Measurements from ENCODE around the gene CPSF4L. TPM values are rescaled to one million over a fixed set of nuclear protein-coding genes. Genes with fewer than 3 reads are reported as not detected.
A peak's percentile ranks its signal among the peaks of the same experiment; 100 is the strongest.

Gene CPSF4L
- total and polyA plus RNA-seq, 2 of the 13 experiments (the other 11 are each of a cell fraction or from before 2014, with no cell fraction given), result 0.73 to 1.6 TPM

DNA sequence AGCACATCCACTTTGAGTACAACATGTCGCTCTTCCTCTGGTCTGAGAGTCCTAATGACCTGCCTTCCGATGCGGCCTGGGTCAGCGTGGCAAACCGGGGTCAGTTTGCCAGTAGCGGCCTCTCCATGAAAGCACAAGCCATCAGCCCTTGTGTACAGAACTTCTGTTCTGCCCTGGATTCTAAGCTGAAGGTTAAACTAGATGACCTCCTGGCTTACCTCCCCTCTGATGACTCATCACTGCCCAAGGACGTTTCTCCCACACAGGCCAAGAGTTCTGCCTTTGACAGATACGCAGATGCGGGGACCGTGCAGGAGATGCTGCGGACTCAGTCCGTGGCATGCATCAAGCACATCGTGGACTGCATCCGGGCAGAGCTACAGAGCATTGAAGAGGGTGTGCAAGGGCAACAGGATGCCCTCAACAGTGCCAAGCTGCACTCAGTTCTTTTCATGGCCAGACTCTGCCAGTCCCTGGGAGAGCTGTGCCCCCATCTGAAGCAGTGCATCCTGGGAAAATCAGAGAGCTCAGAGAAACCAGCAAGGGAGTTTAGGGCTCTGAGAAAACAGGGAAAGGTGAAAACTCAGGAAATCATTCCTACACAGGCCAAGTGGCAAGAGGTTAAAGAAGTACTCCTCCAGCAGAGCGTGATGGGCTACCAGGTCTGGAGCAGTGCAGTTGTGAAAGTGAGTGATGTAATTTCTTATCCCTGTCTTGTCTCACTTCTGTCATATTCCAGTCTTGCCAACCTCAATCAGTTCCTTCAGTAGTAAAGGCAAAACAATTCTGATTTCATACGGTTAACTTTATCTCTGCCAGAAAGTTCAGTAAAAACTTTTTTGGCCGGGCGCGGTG lies 60.2 kb downstream of the CPSF4L start (continued):
- peak; percentile 96 for TF ChIP-seq TGIF2 (CRISPR knock-in tag; IDR thresholded peaks at IDR 0.05)
- TF ChIP-seq NR3C1 (CRISPR knock-in tag; IDR thresholded peaks at IDR 0.05), result no peak
- peak; percentile 90 for TF ChIP-seq ZFY (CRISPR knock-in tag; IDR thresholded peaks at IDR 0.05)
- peak; percentile 49; the same call in 1 of the 2 replicates for TF ChIP-seq SSRP1 (CRISPR knock-in tag; IDR thresholded peaks at IDR 0.05)
- peak; percentile 99 for TF ChIP-seq PHF21A (CRISPR knock-in tag; IDR thresholded peaks at IDR 0.05)
- no peak; the same call in 1 of the 2 replicates for TF ChIP-seq ZNF782 (CRISPR knock-in tag; IDR thresholded peaks at IDR 0.05; ENCODE audit: borderline replicate concordance)
- no peak for TF ChIP-seq GTF2F1 (IDR thresholded peaks at IDR 0.05; ENCODE audit: low read length)
- TF ChIP-seq, protein P1, sequence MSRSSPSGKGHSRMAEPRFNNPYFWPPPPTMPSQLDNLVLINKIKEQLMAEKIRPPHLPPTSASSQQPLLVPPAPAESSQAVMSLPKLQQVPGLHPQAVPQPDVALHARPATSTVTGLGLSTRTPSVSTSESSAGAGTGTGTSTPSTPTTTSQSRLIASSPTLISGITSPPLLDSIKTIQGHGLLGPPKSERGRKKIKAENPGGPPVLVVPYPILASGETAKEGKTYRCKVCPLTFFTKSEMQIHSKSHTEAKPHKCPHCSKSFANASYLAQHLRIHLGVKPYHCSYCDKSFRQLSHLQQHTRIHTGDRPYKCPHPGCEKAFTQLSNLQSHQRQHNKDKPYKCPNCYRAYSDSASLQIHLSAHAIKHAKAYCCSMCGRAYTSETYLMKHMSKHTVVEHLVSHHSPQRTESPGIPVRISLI (CRISPR knock-in tag; IDR thresholded peaks at IDR 0.05; ENCODE audit: borderline replicate concordance), result peak; percentile 59; the same call in 1 of the 2 replicates
- no peak for TF ChIP-seq CCAR2 (optimal IDR thresholded peaks at IDR 0.05; ENCODE audit: low read depth, low read length)
- no peak for TF ChIP-seq ARNT (IDR thresholded peaks at IDR 0.05)
- TF ChIP-seq SETDB1 (CRISPR knock-in tag; IDR thresholded peaks at IDR 0.05; ENCODE audit: borderline replicate concordance), result no peak
- peak; percentile 84 for TF ChIP-seq GFI1 (CRISPR knock-in tag; IDR thresholded peaks at IDR 0.05; ENCODE audit: borderline replicate concordance)
- TF ChIP-seq ZNF75D (CRISPR knock-in tag; IDR thresholded peaks at IDR 0.05; ENCODE audit: borderline replicate concordance), result no peak
- no peak for TF ChIP-seq ZFP62 (CRISPR knock-in tag; IDR thresholded peaks at IDR 0.05)
- TF ChIP-seq FOXP4 (CRISPR knock-in tag; IDR thresholded peaks at IDR 0.05), result peak; percentile 87
- TF ChIP-seq, protein P2, sequence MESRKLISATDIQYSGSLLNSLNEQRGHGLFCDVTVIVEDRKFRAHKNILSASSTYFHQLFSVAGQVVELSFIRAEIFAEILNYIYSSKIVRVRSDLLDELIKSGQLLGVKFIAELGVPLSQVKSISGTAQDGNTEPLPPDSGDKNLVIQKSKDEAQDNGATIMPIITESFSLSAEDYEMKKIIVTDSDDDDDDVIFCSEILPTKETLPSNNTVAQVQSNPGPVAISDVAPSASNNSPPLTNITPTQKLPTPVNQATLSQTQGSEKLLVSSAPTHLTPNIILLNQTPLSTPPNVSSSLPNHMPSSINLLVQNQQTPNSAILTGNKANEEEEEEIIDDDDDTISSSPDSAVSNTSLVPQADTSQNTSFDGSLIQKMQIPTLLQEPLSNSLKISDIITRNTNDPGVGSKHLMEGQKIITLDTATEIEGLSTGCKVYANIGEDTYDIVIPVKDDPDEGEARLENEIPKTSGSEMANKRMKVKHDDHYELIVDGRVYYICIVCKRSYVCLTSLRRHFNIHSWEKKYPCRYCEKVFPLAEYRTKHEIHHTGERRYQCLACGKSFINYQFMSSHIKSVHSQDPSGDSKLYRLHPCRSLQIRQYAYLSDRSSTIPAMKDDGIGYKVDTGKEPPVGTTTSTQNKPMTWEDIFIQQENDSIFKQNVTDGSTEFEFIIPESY (CRISPR knock-in tag; IDR thresholded peaks at IDR 0.05), result peak; percentile 81; the same call in 1 of the 2 replicates
- TF ChIP-seq RBFOX2 (IDR thresholded peaks at IDR 0.05; ENCODE audit: low read depth, low read length), result no peak
- TF ChIP-seq, protein P3, sequence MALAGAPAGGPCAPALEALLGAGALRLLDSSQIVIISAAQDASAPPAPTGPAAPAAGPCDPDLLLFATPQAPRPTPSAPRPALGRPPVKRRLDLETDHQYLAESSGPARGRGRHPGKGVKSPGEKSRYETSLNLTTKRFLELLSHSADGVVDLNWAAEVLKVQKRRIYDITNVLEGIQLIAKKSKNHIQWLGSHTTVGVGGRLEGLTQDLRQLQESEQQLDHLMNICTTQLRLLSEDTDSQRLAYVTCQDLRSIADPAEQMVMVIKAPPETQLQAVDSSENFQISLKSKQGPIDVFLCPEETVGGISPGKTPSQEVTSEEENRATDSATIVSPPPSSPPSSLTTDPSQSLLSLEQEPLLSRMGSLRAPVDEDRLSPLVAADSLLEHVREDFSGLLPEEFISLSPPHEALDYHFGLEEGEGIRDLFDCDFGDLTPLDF (CRISPR knock-in tag; IDR thresholded peaks at IDR 0.05), result no peak; the same call in 1 of the 2 replicates
- no peak; the same call in 1 of the 2 replicates for TF ChIP-seq KDM4B (CRISPR knock-in tag; IDR thresholded peaks at IDR 0.05)
- TF ChIP-seq NFIC (IDR thresholded peaks at IDR 0.05; ENCODE audit: low read length), result peak; percentile 80; the same call in 1 of the 2 replicates
- 0 out of 2 replicates have a peak, but pooled peaks have one; percentile 77 for TF ChIP-seq ZNF761 (CRISPR knock-in tag; conservative IDR thresholded peaks at IDR 0.05)
- TF ChIP-seq ZMYM4 (CRISPR knock-in tag; IDR thresholded peaks at IDR 0.05), result peak; percentile 95
- peak; percentile 70; the same call in 1 of the 2 replicates for TF ChIP-seq ZNF670 (CRISPR knock-in tag; IDR thresholded peaks at IDR 0.05; ENCODE audit: borderline replicate concordance)

Measured in HepG2 (cell line).